HEK293 (cell line): ENCODE measurements around the gene MYH7B.

ENCODE experiments used
- CTCF ChIA-PET: fragments of 350-600 bp; formaldehyde crosslinking; extraction: SDS; loops from one replicate; lab custom pipeline; 2021; ENCODE audit warnings: antibody characterized with exemption; lab: Yijun Ruan, JAX
- POLR2A ChIA-PET: fragments of 300-600 bp; formaldehyde crosslinking; extraction: SDS; loops from one replicate; lab custom pipeline; 2020; ENCODE audit warnings: antibody characterized with exemption, inconsistent platforms; lab: Yijun Ruan, JAX
- H3K27ac ChIP-seq: fragments of 200-500 bp; sonication (Bioruptor generic); 2 replicates; pipeline ENCODE4 v1.5.1; 2014; ENCODE audit warnings: low read depth, low read length, control low read depth, inconsistent platforms; ENCODE audit errors: extremely low read depth
- H3K36me3 ChIP-seq, 2 experiments: fragments of 200-500 bp in 1 of 2; sonication (Bioruptor generic) in 1 of 2; 1 replicate in 1 of 2; 2 replicates in 1 of 2; pipeline ENCODE4 v1.5.1; 2014 to 2017; ENCODE audit warnings: inconsistent platforms in 2 of 2, low read length in 2 of 2; ENCODE audit not compliant: control insufficient read depth in 2 of 2, insufficient read depth in 1 of 2
- H3K4me1 ChIP-seq: fragments of 200-500 bp; sonication (Bioruptor generic); 2 replicates; pipeline ENCODE4 v1.5.1; 2014; ENCODE audit warnings: mild to moderate bottlenecking, low read length, inconsistent platforms; ENCODE audit not compliant: control insufficient read depth, insufficient read depth
- H3K4me3 ChIP-seq: 2 replicates; pipeline ENCODE4 v1.5.1; 2011; ENCODE audit warnings: low read depth, mild to moderate bottlenecking, control low read depth, low read length, moderate library complexity
- H3K9me3 ChIP-seq: fragments of 200-500 bp; sonication (Bioruptor generic); 2 replicates; pipeline ENCODE4 v1.5.1; 2014; ENCODE audit warnings: low read depth, low read length, inconsistent platforms; ENCODE audit not compliant: control insufficient read depth, insufficient read depth
- KLF10 ChIP-seq: fragments of 450-650 bp; IDR thresholded peaks from 2 replicates; pipeline ENCODE4 v1.5.1; 2018; ENCODE audit warnings: missing biosample characterization, mild to moderate bottlenecking, missing genetic modification characterization
- KLF7 ChIP-seq: fragments of 450-650 bp; formaldehyde crosslinking; IDR thresholded peaks from 2 replicates; pipeline ENCODE4 v1.5.1; 2016; ENCODE audit warnings: missing biosample characterization, missing genetic modification characterization, borderline replicate concordance
- PBX3 ChIP-seq: sonication (generic); formaldehyde crosslinking; IDR thresholded peaks from 2 replicates; pipeline ENCODE4 v1.8.1; 2022; ENCODE audit warnings: mild to moderate bottlenecking, moderate library complexity, missing genetic modification reagents
- REPIN1 ChIP-seq: fragments of 450-650 bp; formaldehyde crosslinking; IDR thresholded peaks from 2 replicates; pipeline ENCODE4 v1.5.1; 2017; ENCODE audit warnings: missing biosample characterization, missing genetic modification characterization, low read depth
- ZIC2 ChIP-seq: fragments of 450-650 bp; formaldehyde crosslinking; IDR thresholded peaks from 2 replicates; pipeline ENCODE4 v1.5.1; 2016; ENCODE audit warnings: missing biosample characterization, missing genetic modification characterization
- ZNF169 ChIP-seq: fragments of 450-650 bp; formaldehyde crosslinking; IDR thresholded peaks from 2 replicates; pipeline ENCODE4 v1.5.1; 2016; ENCODE audit warnings: missing biosample characterization, missing genetic modification characterization
- ZNF19 ChIP-seq: fragments of 450-650 bp; formaldehyde crosslinking; IDR thresholded peaks from 2 replicates; pipeline ENCODE4; 2016; ENCODE audit warnings: missing biosample characterization, missing genetic modification characterization, low read depth
- ZNF24 ChIP-seq: fragments of 450-650 bp; formaldehyde crosslinking; IDR thresholded peaks from 2 replicates; pipeline ENCODE4 v1.5.1; 2016; ENCODE audit warnings: missing biosample characterization, missing genetic modification characterization
- ZNF521 ChIP-seq: fragments of 450-650 bp; formaldehyde crosslinking; IDR thresholded peaks from 2 replicates; pipeline ENCODE4 v1.5.1; 2017; ENCODE audit warnings: missing biosample characterization, mild to moderate bottlenecking, missing genetic modification characterization
- ZNF544 ChIP-seq: fragments of 450-650 bp; formaldehyde crosslinking; IDR thresholded peaks from 2 replicates; pipeline ENCODE4 v1.5.0; 2017; ENCODE audit warnings: missing biosample characterization, missing genetic modification characterization
- ZNF600 ChIP-seq: fragments of 450-650 bp; formaldehyde crosslinking; IDR thresholded peaks from 2 replicates; pipeline ENCODE4 v1.5.1; 2016; ENCODE audit warnings: missing biosample characterization, missing genetic modification characterization
- ZNF626 ChIP-seq: fragments of 450-650 bp; sonication (Bioruptor Pico); formaldehyde crosslinking; IDR thresholded peaks from 2 replicates; pipeline ENCODE4 v1.5.1; 2018; ENCODE audit warnings: missing biosample characterization, missing genetic modification characterization, inconsistent platforms
- ZNF76 ChIP-seq: fragments of 450-650 bp; formaldehyde crosslinking; IDR thresholded peaks from 2 replicates; pipeline ENCODE4; 2016; ENCODE audit warnings: low read depth, missing biosample characterization, missing genetic modification characterization, borderline replicate concordance
- ZNF785 ChIP-seq: fragments of 450-650 bp; formaldehyde crosslinking; IDR thresholded peaks from 2 replicates; pipeline ENCODE4 v1.5.1; 2016; ENCODE audit warnings: missing biosample characterization, missing genetic modification characterization
- ZNF837 ChIP-seq: fragments of 450-650 bp; formaldehyde crosslinking; IDR thresholded peaks from 2 replicates; pipeline ENCODE4 v1.5.1; 2016; ENCODE audit warnings: missing biosample characterization, missing genetic modification characterization
- ZSCAN16 ChIP-seq: fragments of 450-650 bp; formaldehyde crosslinking; IDR thresholded peaks from 2 replicates; pipeline ENCODE4 v1.5.1; 2016; ENCODE audit warnings: missing biosample characterization, missing genetic modification characterization
- TF ChIP-seq, protein P1 (sequence below): fragments of 450-650 bp; formaldehyde crosslinking; IDR thresholded peaks from 2 replicates; pipeline ENCODE4 v1.5.1; 2016; ENCODE audit warnings: missing biosample characterization, missing genetic modification characterization
- TF ChIP-seq, protein P2 (sequence below): fragments of 450-650 bp; formaldehyde crosslinking; IDR thresholded peaks from 2 replicates; pipeline ENCODE4; 2016; ENCODE audit warnings: missing biosample characterization, missing genetic modification characterization
- TF ChIP-seq, protein P3 (sequence below): fragments of 450-650 bp; formaldehyde crosslinking; IDR thresholded peaks from 2 replicates; pipeline ENCODE4 v1.5.1; 2016; ENCODE audit warnings: missing biosample characterization, missing genetic modification characterization

The MYH7B gene

GRCh38 chr20:34982270-34983088 is 26.8 kb downstream of the MYH7B start:
- ChIA-PET POLR2A (no interaction called here), CTCF (no interaction called here)
- Histone ChIP-seq H3K4me1 (no peaks in the 10 kb centered on the region), H3K36me3 (no peaks in the 10 kb centered on the region), H3K27ac (no peak overlapping the region), H3K9me3 (no peaks in the 10 kb centered on the region), H3K4me3 (no peak overlapping the region)
- TF ChIP-seq ZNF544 (tag by site-specific recombination), result no peak
- no peak for TF ChIP-seq ZNF837
- no peak for TF ChIP-seq ZNF19 (tag by site-specific recombination)
- TF ChIP-seq REPIN1 (tag by site-specific recombination), result no peak
- TF ChIP-seq ZNF600 (tag by site-specific recombination), result no peak
- no peak for TF ChIP-seq ZNF76 (tag by site-specific recombination)
- TF ChIP-seq, protein P1, sequence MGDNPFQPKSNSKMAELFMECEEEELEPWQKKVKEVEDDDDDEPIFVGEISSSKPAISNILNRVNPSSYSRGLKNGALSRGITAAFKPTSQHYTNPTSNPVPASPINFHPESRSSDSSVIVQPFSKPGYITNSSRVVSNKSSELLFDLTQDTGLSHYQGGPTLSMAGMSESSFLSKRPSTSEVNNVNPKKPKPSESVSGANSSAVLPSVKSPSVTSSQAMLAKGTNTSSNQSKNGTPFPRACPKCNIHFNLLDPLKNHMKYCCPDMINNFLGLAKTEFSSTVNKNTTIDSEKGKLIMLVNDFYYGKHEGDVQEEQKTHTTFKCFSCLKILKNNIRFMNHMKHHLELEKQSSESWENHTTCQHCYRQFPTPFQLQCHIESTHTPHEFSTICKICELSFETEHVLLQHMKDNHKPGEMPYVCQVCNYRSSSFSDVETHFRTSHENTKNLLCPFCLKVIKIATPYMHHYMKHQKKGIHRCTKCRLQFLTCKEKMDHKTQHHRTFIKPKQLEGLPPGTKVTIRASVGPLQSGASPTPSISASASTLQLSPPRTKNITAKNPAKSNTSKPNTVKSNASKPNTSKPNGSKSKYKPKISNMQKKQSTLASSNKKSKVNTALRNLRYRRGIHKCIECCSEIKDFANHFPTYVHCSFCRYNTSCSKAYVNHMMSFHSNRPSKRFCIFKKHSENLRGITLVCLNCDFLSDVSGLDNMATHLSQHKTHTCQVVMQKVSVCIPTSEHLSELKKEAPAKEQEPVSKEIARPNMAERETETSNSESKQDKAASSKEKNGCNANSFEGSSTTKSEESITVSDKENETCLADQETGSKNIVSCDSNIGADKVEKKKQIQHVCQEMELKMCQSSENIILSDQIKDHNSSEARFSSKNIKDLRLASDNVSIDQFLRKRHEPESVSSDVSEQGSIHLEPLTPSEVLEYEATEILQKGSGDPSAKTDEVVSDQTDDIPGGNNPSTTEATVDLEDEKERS (tag by site-specific recombination), result no peak
- no peak for TF ChIP-seq PBX3
- no peak for TF ChIP-seq ZNF521 (tag by site-specific recombination)
- TF ChIP-seq ZNF785 (tag by site-specific recombination), result no peak
- TF ChIP-seq ZSCAN16, result no peak
- TF ChIP-seq ZNF169 (tag by site-specific recombination), result no peak
- TF ChIP-seq, protein P2, sequence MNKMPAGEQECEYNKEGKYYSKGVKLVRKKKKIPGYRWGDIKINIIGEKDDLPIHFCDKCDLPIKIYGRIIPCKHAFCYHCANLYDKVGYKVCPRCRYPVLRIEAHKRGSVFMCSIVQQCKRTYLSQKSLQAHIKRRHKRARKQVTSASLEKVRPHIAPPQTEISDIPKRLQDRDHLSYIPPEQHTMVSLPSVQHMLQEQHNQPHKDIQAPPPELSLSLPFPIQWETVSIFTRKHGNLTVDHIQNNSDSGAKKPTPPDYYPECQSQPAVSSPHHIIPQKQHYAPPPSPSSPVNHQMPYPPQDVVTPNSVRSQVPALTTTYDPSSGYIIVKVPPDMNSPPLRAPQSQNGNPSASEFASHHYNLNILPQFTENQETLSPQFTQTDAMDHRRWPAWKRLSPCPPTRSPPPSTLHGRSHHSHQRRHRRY, result no peak
- TF ChIP-seq, protein P3, sequence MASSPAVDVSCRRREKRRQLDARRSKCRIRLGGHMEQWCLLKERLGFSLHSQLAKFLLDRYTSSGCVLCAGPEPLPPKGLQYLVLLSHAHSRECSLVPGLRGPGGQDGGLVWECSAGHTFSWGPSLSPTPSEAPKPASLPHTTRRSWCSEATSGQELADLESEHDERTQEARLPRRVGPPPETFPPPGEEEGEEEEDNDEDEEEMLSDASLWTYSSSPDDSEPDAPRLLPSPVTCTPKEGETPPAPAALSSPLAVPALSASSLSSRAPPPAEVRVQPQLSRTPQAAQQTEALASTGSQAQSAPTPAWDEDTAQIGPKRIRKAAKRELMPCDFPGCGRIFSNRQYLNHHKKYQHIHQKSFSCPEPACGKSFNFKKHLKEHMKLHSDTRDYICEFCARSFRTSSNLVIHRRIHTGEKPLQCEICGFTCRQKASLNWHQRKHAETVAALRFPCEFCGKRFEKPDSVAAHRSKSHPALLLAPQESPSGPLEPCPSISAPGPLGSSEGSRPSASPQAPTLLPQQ (tag by site-specific recombination), result no peak
- TF ChIP-seq KLF7 (tag by site-specific recombination), result no peak
- no peak for TF ChIP-seq ZIC2 (tag by site-specific recombination)
- TF ChIP-seq ZNF626 (tag by site-specific recombination), result no peak
- TF ChIP-seq KLF10, result no peak
- TF ChIP-seq ZNF24, result no peak
